Upper lobe of left lung (tissue), 6 donors: ENCODE data around the gene S100A3. TPM values are rescaled to one million over a fixed set of nuclear protein-coding genes. Genes with fewer than 3 reads are reported as not detected.
A peak's percentile ranks its signal among the peaks of the same experiment; 100 is the strongest.

Experiments used
- ATAC-seq, 2 donors: fragments of 200-7000 bp; cut with Tn5 transposase; one replicate each; pipeline ENCODE4 v1.9.1; 2022; ENCODE audit warnings: mild to moderate bottlenecking in 2 of 2, moderate library complexity in 2 of 2; ENCODE audit not compliant: low FRiP score in 2 of 2
- DNase-seq, 2 donors: peaks; one replicate each; pipeline ENCODE4 v3.0.0-alpha.2; 2019 to 2020
- H3K27ac ChIP-seq, 4 donors: fragments of 200-600 bp; sonication (generic); one replicate each; pipeline ENCODE4 v1.5.1; 2016 to 2019
- H3K27me3 ChIP-seq, 4 donors: fragments of 200-600 bp; sonication (generic); one replicate each; pipeline ENCODE4 v1.5.1; 2017 to 2019
- H3K36me3 ChIP-seq, 4 donors: fragments of 200-600 bp; sonication (generic); one replicate each; pipeline ENCODE4 v1.5.1; 2016 to 2019
- H3K4me1 ChIP-seq, 4 donors: fragments of 200-600 bp; sonication (generic); one replicate each; pipeline ENCODE4 v1.5.1; 2018 to 2019
- H3K4me3 ChIP-seq, 4 donors: fragments of 200-600 bp; sonication (generic); one replicate each; pipeline ENCODE4 v1.5.1; 2017 to 2019; ENCODE audit warnings: mild to moderate bottlenecking in 2 of 4, moderate library complexity in 1 of 4
- H3K9me3 ChIP-seq, 4 donors: fragments of 200-600 bp; sonication (generic); one replicate each; pipeline ENCODE4 v1.5.1; 2018 to 2019
- EP300 ChIP-seq, 4 donors: sonication (generic); formaldehyde crosslinking; IDR thresholded peaks; one replicate each; pipeline ENCODE4 v1.5.1; 2017; ENCODE audit warnings: antibody characterized with exemption in 4 of 4, control low read depth in 2 of 4
- POLR2A ChIP-seq, 4 donors: fragments of 450-650 bp; IDR thresholded peaks; one replicate each; pipeline ENCODE4 v1.5.1; 2016 to 2017; ENCODE audit warnings: antibody characterized with exemption in 4 of 4, mild to moderate bottlenecking in 2 of 4
- POLR2AphosphoS5 ChIP-seq, 2 donors: sonication (generic); formaldehyde crosslinking; IDR thresholded peaks; one replicate each; pipeline ENCODE4 v1.5.1; 2017; ENCODE audit warnings: antibody characterized with exemption in 2 of 2
- WGBS, 2 donors: methylation state at CpG; one replicate each; pipeline ENCODE4 v1.1.5; 2017 to 2018; 5-methylcytosine and 5-hydroxymethylcytosine counted together
- total RNA-seq, 6 donors: library from RNA; depleted of rRNA in 4 of 6; stranded (reverse); fragments of >200 nt in 4 of 6; gene quantifications; one replicate each; pipeline versions ENCODE4 v1.1.0 to v1.2.1, GENCODE V29; 2016 to 2021
- TF ChIP-seq, protein P1 (sequence below), 6 experiments: fragments of 450-650 bp in 4 of 6; fragments of 200-600 bp in 2 of 6; sonication (generic) in 2 of 6; IDR thresholded peaks; one replicate each; pipeline ENCODE4 v1.5.1; 2016 to 2019; ENCODE audit warnings: antibody characterized with exemption in 6 of 6
- donor health status: DM: no; HTN: no; CAD: no; lungs with moderate emphysema.
- donor health status: DM: no; HTN: yes; CAD: no; lungs with severe emphysema.

S100A3 gene
- total RNA-seq, 6 donors from 2014 or later, result 2.0 to 4.4 (median 2.1) TPM; not detected in 1

DNA sequence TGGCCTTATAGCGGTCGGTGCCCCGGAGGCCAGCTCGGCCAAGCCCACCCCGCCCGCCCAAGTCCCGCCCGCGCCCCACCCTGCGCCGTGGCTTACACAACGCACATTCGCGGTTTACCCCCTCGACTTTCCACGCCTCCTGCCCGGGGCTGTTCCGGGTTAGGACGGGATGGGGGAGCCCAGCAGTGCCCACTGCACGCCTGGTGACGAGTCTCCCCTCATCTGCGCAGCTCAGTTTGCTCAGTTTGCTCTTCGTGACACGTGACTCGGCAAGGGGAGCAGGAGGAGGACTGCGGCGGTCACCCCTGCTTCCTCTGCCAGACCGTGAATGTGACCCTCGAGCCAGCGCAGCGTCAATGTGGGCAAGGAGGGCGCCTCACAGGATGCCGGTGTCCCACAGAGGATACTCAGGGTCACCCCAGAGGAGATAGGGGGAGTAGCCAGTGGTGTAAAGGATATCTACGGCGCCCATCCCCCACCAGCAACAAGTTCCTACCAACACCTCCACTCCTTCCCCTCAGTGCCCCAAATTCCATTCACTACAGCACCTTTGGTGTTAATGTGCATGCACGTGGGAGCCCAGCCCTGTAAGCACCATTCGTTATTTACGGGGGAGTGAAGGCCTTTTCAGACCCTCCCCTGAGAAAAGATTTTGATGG is 12.9 kb downstream of the S100A3 start:
- WGBS, 2 donors, result 0 to 2% methylated on average over 3 to 7 of the region's 38 CpGs
- ATAC-seq, result peak; percentile 87 to 92

GRCh38 chr1:153535242-153536011 is 13.6 kb downstream of the S100A3 start, which contains the start of gene S100A6:
TSS of gene S100A6 (minus strand) at chr1:153535991. CDS start at chr1:153535339, 652 bp downstream.
- DNase-seq (peak in 1 of 2 donors; percentile 90), ATAC-seq (peak; percentile 66 to 73)
- H3K36me3 ChIP-seq, result peaks cover 0 to 11% (median 8%) of the 10 kb centered on the region in 4 donors
- peak within 1 kb of the TSS; percentile 98 to 100 (median 99) for H3K27ac ChIP-seq
- TF ChIP-seq POLR2A (IDR thresholded peaks at IDR 0.05), result peak in 3 of 4 donors; percentile 56 to 95 (median 94)
- no peak for TF ChIP-seq EP300 (IDR thresholded peaks at IDR 0.05)
- peak; percentile 94 to 98 for TF ChIP-seq POLR2AphosphoS5 (IDR thresholded peaks at IDR 0.05)
- TF ChIP-seq, protein P1, sequence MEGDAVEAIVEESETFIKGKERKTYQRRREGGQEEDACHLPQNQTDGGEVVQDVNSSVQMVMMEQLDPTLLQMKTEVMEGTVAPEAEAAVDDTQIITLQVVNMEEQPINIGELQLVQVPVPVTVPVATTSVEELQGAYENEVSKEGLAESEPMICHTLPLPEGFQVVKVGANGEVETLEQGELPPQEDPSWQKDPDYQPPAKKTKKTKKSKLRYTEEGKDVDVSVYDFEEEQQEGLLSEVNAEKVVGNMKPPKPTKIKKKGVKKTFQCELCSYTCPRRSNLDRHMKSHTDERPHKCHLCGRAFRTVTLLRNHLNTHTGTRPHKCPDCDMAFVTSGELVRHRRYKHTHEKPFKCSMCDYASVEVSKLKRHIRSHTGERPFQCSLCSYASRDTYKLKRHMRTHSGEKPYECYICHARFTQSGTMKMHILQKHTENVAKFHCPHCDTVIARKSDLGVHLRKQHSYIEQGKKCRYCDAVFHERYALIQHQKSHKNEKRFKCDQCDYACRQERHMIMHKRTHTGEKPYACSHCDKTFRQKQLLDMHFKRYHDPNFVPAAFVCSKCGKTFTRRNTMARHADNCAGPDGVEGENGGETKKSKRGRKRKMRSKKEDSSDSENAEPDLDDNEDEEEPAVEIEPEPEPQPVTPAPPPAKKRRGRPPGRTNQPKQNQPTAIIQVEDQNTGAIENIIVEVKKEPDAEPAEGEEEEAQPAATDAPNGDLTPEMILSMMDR (IDR thresholded peaks at IDR 0.05), result peak in 4 of 6 experiments; percentile 12 to 47 (median 24)
- H3K4me1 ChIP-seq, result peaks cover 40 to 57% (median 49%) of the 10 kb centered on the region in 4 donors
- whole genome bisulfite sequencing, 2 donors, result 5% methylated on average over 7 to 9 of the region's 18 CpGs
- H3K9me3 ChIP-seq, result no peaks in the 10 kb centered on the region
- H3K27me3 ChIP-seq, result no peaks in the 10 kb centered on the region
- peak within 1 kb of the TSS; percentile 71 to 91 (median 87) for H3K4me3 ChIP-seq

More for the DNA sequence above, 12.9 kb downstream of the S100A3 start:
- Histone ChIP-seq H3K27me3 (no peaks in the 10 kb centered on the region), H3K4me1 (peaks cover 48 to 64% (median 56%) of the 10 kb centered on the region in 4 donors), H3K9me3 (no peaks in the 10 kb centered on the region), H3K4me3 (peak overlapping the region; percentile 71 to 91 (median 87)), H3K27ac (peak overlapping the region; percentile 98 to 100 (median 99)), H3K36me3 (peaks cover 0 to 11% (median 8%) of the 10 kb centered on the region in 4 donors)
- TF ChIP-seq POLR2A (IDR thresholded peaks at IDR 0.05), result peak in 3 of 4 donors; percentile 51 to 94 (median 53)
- TF ChIP-seq EP300 (IDR thresholded peaks at IDR 0.05), result peak in 1 of 4 donors; percentile 90
- TF ChIP-seq, protein P1 (IDR thresholded peaks at IDR 0.05), result peak in 1 of 6 experiments; percentile 8
- TF ChIP-seq POLR2AphosphoS5 (IDR thresholded peaks at IDR 0.05), result peak; percentile 83 to 95
- DNase-seq, result peak; percentile 95

DNA sequence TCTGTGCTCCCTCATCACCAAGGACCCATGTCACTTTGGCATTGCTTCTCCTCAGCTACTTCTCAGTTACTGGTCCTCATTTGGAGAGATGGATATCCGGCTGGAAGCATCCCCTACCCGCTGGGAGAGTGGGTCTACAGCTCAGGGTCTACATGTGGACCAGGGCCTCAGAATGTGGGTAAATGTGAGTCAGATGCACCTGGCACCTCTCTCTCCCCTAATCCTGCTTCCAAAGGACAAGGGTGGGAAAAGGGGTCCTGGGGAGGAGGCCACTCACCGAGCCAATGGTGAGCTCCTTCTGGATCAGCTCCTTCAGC is 14.2 kb downstream of the S100A3 start:
- no peak for DNase-seq
- Histone ChIP-seq H3K4me1 (peaks cover 39 to 52% (median 46%) of the 10 kb centered on the region in 4 donors), H3K27ac (peak overlapping the region; percentile 98 to 100 (median 99)), H3K9me3 (no peaks in the 10 kb centered on the region), H3K36me3 (peaks cover 0 to 11% (median 8%) of the 10 kb centered on the region in 4 donors), H3K4me3 (peak overlapping the region; percentile 71 to 91 (median 87)), H3K27me3 (no peaks in the 10 kb centered on the region)
- TF ChIP-seq, protein P1 (IDR thresholded peaks at IDR 0.05), result no peak
- TF ChIP-seq POLR2A (IDR thresholded peaks at IDR 0.05) (no peak), EP300 (IDR thresholded peaks at IDR 0.05) (no peak)
- no peak for ATAC-seq
- WGBS, 2 donors, result 51 to 100% methylated on average over 1 to 3 of the region's 3 CpGs

GRCh38 chr1:153534226-153534924 is 14.7 kb downstream of the S100A3 start:
- DNase-seq (no peak), ATAC-seq (peak in 1 of 2 donors; percentile 34)
- Histone ChIP-seq H3K9me3 (no peaks in the 10 kb centered on the region), H3K27ac (peak overlapping the region; percentile 98 to 100 (median 99)), H3K4me3 (peak overlapping the region; percentile 71 to 91 (median 87)), H3K4me1 (peaks cover 39 to 52% (median 46%) of the 10 kb centered on the region in 4 donors), H3K27me3 (no peaks in the 10 kb centered on the region), H3K36me3 (peaks cover 0 to 11% (median 8%) of the 10 kb centered on the region in 4 donors)
- WGBS, 2 donors, result 60 to 78% methylated on average over 7 of the region's 7 CpGs
- TF ChIP-seq EP300 (IDR thresholded peaks at IDR 0.05) (no peak), POLR2AphosphoS5 (IDR thresholded peaks at IDR 0.05) (no peak), POLR2A (IDR thresholded peaks at IDR 0.05) (no peak)
- TF ChIP-seq, protein P1 (IDR thresholded peaks at IDR 0.05), result no peak
